Activated CD8-positive, alpha-beta memory T cell treated with anti-CD3 and anti-CD28 coated beads, Interleukin-2, amount 50 U/mL, for 48 hours (primary cell): ENCODE data around the gene RFNG.

Source experiments
- DNase-seq: peaks from one replicate; pipeline ENCODE4 v3.0.0-alpha.2; 2020

The RFNG gene

DNA sequence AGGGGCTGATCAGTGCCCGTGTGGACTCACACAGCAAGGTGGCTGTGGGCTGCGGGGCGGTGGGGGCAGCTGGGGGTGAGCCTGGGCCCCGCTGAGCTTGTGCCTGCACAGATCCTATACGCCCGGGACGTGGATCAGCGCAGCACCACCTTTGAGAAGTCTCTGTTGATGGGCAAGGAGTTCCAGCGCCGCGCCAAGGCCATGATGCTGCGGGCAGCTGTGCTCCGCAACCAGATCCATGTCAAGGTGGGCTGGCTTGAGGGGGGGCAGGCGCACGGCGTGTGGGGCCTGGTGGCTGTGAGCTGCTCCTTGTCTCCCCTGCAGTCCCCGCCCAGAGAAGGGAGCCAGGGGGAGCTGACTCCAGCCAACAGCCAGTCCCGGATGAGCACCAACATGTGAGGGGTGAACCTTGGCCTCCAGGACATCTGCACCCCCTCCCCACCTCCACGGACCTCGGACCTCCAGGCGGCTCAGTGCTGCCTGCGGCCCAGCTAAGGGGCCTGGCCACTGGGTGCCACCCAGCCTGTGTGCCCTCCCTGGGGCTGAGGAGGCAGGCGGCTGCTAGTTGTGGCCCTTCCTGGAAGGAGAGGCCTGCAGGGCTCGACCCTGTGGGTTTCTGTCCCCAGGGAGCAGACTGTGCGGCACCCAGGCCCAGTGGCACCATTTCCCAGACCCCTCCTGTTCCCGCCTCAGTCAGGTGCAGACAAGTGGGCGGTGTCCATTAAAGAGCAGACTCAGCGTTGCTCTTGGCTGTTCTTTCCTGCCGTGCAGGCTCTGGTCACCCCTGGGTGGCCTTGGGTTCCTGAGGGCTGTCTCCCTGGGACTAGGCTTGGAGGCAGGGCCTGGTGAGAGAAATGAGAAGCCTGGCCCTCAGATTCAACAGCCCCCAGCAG, 5.4 kb upstream of the RFNG start:
- no peak for DNase-seq

- DNase-seq: no peak
Observed at GRCh38 chr17:82055965-82056728, 4.5 kb upstream of the RFNG start.

DNA sequence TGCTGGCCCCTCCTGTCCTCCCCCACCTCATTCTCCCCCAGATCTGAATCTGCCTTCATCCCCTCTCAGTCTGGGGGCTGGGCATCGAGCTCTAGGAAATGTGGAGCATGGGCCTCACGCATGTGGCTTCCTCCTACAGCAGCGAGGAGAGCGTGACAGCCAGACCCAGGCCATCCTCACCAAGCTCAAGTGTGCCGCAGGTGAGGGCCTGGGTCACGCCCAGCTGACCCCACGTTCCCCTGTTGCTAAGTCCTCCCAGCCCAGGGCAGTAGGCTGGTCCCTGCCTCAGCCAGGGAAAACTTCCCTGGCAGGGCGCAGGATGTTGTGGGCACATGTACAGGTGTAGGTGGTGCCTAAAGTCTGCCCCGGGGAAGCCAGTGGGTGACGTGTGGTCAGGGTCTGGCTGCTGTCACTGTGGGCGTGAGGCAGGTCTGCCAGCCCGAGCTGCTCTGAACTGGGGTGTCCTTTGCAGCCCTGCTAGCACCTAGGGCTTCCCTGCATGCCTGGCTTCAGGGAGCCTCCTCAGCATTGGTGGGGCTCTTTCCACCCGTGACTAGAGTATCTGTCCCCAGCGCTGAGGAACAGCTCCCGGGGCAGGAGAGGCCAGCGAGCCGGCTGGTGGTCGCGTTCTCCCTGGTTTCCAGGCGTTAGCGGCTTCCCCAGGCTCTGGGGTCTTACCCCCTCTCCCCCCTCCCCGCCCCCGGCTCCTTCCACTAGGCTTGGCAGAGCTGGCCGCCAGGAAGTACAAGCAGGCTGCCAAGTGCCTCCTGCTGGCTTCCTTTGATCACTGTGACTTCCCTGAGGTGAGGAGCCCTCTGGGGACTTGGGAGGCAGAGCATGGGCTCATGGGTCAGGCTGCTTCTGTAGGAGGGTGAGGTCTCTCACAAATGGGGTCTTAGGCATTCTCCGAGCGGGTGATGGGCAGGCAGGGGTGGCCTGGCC, 3.7 kb upstream of the RFNG start:
- DNase-seq: no peak

DNA sequence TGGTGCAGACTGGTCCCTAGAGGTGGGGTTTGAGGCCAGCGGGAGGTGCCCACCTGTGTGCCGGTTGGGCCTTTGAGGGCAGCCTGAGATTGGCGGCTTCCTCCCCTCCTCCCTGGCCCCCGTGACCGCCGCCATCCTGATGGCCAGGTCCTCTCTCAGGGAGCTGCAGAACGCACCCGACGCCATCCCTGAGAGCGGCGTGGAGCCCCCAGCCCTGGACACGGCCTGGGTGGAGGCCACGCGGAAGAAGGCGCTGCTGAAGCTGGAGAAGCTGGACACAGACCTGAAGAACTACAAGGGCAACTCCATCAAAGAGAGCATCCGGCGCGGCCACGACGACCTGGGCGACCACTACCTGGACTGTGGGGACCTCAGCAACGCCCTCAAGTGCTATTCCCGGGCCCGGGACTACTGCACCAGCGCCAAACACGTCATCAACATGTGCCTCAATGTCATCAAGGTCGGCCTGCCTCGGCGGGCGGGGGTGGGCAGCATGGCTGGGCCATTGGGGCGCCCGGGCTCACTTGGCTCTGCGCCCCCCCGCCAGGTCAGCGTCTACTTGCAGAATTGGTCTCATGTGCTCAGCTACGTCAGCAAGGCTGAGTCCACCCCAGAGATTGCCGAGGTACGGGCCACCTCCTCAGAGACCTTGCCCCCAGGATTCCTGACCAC, 2.9 kb upstream of the RFNG start:
- DNase-seq: no peak

GRCh38 chr17:82053556-82054263, 2.1 kb upstream of the RFNG start:
- DNase-seq: no peak

- no peak for DNase-seq
Observed at GRCh38 chr17:82053130-82053529, 1.5 kb upstream of the RFNG start.

DNA sequence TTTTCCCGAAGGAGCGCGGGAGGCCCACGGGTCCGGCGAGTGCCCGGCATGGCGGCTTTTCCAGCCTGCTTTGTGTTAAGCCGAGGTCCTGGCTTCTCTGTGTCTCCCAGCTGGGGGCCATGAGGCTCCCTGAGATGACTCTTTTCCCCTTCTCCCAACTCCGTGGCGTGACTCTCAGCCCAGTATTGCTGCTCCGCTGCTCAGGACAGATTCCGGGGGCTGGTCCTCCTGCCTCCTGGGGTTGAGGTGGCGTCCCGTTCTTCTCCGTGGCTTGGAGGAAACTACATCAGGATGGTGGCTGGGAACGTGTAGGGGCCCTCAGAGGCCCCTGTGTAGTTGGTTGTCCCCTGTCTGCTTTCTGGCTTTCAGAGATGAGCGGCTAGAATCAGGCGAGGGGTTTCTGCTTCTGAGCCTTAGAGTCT, 1.0 kb upstream of the RFNG start:
- DNase-seq: no peak

- no peak for DNase-seq
Observed at GRCh38 chr17:82050761-82051641, 610 bp downstream of the RFNG start.

DNA sequence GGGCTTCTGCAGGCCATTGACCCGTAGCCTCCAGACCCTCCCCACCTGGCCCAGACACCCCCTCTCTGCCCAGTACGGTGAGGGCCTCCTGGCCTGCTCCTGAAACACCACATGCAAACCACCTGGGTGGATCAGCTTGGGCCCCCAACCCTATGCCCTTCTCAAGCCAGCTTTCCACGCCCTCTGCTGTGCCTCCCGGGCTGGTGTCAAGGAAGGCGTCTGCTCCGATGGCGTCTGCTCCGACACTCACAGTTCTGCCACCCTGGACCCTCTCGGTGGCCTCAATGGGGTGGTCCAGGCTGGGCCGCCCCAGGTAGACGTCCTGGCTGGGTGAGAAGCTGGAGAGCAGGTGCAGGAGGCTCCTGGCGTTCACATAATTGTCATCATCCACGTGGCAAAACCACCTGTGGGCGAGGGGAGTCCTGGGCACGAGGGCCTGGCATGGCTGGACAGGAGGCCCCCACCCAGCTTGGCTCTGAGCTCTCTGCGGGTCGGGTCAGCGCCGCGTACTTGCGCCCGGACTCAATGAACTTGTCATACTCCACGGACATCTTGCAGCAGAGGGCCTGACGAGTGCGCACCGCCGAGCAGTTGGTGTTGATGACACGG, 1.4 kb downstream of the RFNG start:
- DNase-seq: no peak

DNA sequence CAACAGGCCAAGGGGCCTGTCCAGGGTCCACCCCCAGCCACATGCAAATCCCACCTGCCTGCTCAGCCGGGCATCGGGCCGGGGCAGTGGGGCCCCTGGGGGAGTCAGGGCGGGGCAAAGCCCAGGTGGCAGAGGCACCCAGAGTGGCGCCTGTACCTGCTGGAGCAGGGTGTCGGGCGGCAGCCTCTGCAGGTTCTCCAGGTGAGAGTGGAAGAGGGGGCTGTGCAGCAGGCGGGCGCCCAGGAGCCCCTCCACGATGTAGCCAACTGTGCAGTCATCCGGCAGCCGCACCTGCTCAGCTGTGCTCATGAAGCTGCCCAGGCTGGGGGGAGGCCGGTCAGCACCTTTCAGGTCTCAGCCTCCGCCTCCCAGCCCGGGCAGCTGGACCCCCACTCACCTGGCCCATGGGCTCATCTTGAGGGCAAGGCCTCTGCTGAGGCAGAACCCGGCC, 2.1 kb downstream of the RFNG start:
- no peak for DNase-seq

- DNase-seq: no peak
Observed at GRCh38 chr17:82049106-82049505, 2.5 kb downstream of the RFNG start.

DNA sequence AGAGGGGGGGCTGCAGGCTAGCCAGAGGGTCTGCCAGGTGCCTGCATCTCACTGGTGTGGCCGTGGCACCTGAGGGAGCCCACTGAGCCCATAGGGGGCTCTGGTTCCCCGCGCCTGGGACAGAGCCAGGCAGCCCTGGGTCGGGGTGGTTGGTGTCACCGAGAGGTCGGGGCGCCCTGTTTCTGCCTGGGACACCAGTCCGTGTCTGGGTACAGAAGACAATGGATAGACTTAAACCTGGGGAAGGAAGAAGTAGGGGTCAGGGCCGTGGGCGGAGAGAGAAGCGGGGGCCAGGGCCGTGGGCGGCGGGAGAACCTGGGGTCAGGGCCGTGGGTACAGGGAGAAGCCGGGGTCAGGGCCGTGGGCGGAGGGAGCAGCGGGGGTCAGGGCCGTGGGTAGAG, 3.0 kb downstream of the RFNG start:
- no peak for DNase-seq

DNA sequence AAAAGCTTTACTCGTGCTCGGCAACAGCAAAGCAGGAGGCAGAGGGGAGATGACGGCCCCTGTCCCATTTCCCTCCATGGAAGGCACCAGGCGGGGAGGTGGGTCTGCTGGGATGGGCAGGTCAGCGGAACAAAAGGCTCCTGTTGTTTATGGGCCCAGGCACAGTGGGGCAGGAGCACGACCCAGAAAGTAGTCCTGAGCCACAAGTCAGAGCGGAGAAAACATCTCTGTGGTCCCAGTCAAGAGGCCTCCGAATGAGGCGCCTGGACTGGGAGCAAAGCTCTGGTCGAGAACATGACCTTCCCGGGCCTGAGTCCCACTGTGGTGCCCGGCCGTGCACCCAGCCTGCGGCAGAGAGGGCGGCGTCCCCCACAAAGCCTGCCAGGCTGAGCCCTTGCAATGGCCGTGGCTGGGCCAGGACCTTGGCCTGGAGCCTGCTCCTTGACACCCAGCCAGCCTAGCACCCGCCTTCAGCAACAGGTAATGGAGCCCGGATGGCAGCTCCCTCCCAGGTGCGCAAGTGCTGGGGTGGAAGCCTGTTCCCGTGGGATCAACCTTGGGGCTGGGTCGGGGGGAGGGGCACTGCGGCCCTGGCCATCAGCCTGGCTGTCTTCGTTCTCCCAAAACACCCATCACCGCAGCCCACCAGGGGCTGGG, 3.6 kb downstream of the RFNG start:
- no peak for DNase-seq

GRCh38 chr17:82047379-82047778, 4.2 kb downstream of the RFNG start:
- no peak for DNase-seq

- DNase-seq: no peak
Observed at GRCh38 chr17:82046903-82047302, 4.7 kb downstream of the RFNG start.

DNA sequence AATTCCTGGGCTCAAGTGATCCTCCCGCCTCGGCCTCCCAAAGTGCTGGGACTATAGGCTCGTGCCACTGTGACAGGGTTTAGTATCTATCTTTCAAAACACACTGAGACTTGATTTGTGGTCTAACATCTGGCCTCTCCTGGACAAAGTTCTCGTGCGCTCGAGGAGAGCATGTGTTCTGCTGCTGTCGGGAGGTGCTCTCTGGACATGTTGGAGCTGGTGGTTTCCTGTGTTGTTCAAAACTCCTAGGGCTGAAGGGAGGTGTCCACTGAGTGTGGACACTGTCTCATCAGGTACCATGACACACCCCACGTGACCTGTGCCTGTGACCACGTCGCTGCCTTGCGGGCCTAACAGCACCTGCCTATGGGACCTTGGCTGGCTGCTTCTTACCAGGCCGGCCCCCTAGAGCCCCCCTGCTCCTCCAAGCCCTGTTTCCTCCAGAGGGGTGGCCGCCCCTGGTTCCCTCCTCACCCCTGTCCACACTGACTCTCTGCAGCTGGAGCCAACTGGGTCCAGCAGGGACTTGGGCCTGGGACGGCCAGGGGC, 5.6 kb downstream of the RFNG start:
- DNase-seq: no peak

GRCh38 chr17:82043507-82043906, 8.1 kb downstream of the RFNG start:
- no peak for DNase-seq

DNA sequence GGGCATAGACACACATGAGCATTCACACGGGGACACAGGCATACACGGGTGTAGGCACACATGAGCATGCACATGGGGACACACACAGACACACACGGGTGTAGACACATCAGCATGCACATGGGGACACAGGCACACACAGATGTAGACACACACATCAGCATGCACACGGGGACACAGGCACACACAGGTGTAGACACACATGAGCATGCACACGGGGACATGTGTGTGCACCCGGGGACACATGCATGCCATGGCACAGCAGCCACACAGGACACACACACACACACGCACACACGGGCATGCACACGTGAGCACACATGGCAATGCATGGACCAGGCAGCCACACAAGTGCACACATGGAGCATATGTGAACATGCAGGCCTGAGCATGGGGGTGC, 9.0 kb downstream of the RFNG start:
- no peak for DNase-seq

GRCh38 chr17:82041144-82041814, 10.3 kb downstream of the RFNG start:
- DNase-seq: no peak
